Measurements from ENCODE around the gene CERS2.
"Not testable (repeated sequence)": the region's sequence is repeated elsewhere in the genome, so short reads cannot be mapped to it uniquely, and the experiment has no call there.

The CERS2 gene

DNA sequence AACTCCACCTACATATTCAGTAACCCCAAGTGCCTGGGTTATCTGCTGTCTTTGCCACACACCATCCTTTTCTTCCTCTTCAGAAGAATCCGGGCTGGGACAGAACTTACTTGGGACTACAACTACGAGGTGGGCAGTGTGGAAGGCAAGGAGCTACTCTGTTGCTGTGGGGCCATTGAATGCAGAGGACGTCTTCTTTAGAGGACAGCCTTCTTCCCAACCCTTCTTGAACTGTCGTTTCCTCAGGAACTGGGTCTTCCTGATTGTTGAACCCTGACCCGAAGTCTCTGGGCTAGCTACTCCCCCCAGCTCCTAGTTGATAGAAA is 10.5 kb downstream of the CERS2 start:
- H3K27me3 ChIP-seq (ENCODE audit: control insufficient read depth, insufficient read depth, low read length), result no peaks in the 10 kb centered on the region
- no peak overlapping the region for H3K9ac ChIP-seq (ENCODE audit: low read depth, low read length)
- no peak overlapping the region for H3K4me2 ChIP-seq (ENCODE audit: low read length)
- no peaks in the 10 kb centered on the region for H3K9me3 ChIP-seq (replicated peaks; ENCODE audit: low read length)
- no peak overlapping the region for H3K4me3 ChIP-seq (ENCODE audit: low read length)
- no peaks in the 10 kb centered on the region for H3K4me1 ChIP-seq (ENCODE audit: control insufficient read depth, insufficient read depth, low read length)
- H3K36me3 ChIP-seq (ENCODE audit: insufficient read depth, low read length), result peaks cover 85% of the 10 kb centered on the region

DNA sequence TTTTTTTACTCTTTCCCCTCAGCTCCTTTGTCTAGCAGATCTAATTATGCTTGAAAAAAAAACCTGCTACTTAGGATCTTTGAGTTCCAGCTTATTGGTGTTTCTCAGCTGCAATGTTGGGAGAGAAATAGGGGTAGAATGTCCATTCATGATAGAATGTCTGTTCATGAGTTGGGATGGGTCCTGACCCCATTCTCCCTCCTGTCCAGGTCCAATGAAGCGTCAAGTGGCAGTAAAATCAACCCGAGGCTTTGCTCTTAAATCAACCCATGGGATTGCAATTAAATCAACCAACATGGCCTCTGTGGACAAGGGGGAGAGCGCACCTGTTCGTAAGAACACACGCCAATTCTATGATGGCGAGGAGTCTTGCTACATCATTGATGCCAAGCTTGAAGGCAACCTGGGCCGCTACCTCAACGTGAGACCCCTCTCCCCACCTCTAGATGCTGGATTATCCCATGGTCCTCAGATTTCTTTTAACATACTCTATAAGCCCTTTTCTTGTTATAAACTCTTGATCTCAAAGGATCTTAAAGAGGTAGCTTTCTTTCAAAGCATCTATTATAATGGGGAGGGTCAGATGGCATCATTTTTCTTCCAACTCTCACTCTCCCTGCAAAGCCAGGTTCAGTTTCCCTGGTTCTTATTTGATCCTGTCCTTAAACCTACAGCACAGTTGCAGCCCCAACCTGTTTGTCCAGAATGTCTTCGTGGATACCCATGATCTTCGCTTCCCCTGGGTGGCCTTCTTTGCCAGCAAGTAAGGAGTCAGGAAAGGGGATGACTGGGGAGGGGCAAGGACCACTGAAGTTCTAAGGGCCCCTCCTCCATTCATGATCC is 11.1 kb downstream of the CERS2 start:
- no peaks in the 10 kb centered on the region for H3K4me1 ChIP-seq (ENCODE audit: control insufficient read depth, insufficient read depth, low read length)
- no peak overlapping the region for H3K4me3 ChIP-seq (ENCODE audit: low read length)
- no peak overlapping the region for H3K4me2 ChIP-seq (ENCODE audit: low read length)
- H3K9me3 ChIP-seq (replicated peaks; ENCODE audit: low read length), result no peaks in the 10 kb centered on the region
- H3K27me3 ChIP-seq (ENCODE audit: control insufficient read depth, insufficient read depth, low read length), result no peaks in the 10 kb centered on the region
- no peak overlapping the region for H3K9ac ChIP-seq (ENCODE audit: low read depth, low read length)
- peaks cover 85% of the 10 kb centered on the region for H3K36me3 ChIP-seq (ENCODE audit: insufficient read depth, low read length)

DNA sequence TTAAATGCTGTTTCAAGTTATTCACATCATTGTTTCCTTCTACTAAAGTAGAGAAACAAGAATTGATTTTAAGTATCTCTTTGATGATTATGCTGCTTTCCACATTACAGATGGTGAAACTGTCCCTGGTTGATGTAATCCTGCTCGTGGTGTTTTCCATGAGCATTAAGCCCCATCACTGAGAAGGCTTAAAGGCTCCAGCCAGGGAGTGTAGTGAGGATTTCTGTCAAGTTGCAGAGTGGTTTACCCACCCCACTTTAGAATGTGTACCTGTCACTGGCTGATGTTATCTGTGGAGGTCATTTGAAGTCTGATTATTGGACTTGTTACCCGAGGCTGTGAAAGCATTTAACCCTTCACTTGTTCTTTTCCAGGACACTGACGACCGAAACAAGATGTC is 12.9 kb downstream of the CERS2 start:
- no peaks in the 10 kb centered on the region for H3K9me3 ChIP-seq (replicated peaks; ENCODE audit: low read length)
- no peaks in the 10 kb centered on the region for H3K4me1 ChIP-seq (ENCODE audit: control insufficient read depth, insufficient read depth, low read length)
- H3K4me3 ChIP-seq (ENCODE audit: low read length), result no peak overlapping the region
- peaks cover 75% of the 10 kb centered on the region for H3K36me3 ChIP-seq (ENCODE audit: insufficient read depth, low read length)
- no peaks in the 10 kb centered on the region for H3K27me3 ChIP-seq (ENCODE audit: control insufficient read depth, insufficient read depth, low read length)
- H3K4me2 ChIP-seq (ENCODE audit: low read length), result no peak overlapping the region
- no peak overlapping the region for H3K9ac ChIP-seq (ENCODE audit: low read depth, low read length)

DNA sequence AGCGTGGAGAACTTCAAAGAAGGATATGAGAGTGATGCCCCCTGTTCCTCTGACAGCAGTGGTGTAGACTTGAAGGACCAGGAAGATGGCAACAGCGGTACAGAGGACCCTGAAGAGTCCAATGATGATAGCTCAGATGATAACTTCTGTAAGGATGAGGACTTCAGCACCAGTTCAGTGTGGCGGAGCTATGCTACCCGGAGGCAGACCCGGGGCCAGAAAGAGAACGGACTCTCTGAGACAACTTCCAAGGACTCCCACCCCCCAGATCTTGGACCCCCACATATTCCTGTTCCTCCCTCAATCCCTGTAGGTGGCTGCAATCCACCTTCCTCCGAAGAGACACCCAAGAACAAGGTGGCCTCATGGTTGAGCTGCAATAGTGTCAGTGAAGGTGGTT is 14.0 kb downstream of the CERS2 start:
- Histone ChIP-seq H3K27me3 (ENCODE audit: control insufficient read depth, insufficient read depth, low read length) (no peaks in the 10 kb centered on the region), H3K9ac (ENCODE audit: low read depth, low read length) (no peak overlapping the region), H3K4me1 (ENCODE audit: control insufficient read depth, insufficient read depth, low read length) (no peaks in the 10 kb centered on the region), H3K36me3 (ENCODE audit: insufficient read depth, low read length) (peaks cover 67% of the 10 kb centered on the region), H3K9me3 (replicated peaks; ENCODE audit: low read length) (no peaks in the 10 kb centered on the region), H3K4me3 (ENCODE audit: low read length) (no peak overlapping the region), H3K4me2 (ENCODE audit: low read length) (no peak overlapping the region)

DNA sequence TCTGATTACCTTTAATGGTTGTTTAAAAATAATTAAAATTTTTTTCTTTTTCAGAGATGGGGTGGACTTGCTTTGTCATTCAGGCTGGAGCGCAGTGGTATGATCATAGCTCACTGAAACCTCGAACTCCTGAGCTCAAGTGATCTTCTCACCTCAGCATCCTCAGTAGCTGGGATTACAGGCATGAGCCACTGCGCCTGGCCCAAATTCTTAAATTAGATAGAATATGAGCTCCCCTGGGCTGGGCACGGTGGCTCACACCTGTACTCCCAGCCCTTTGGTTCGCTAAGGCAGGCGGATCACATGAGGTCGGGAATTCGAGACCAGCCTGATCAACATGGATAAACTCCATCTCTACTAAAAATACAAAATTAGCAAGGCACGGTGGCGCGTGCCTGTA is 17.0 kb downstream of the CERS2 start:
- no peak overlapping the region for H3K9ac ChIP-seq (ENCODE audit: low read depth, low read length)
- no peaks in the 10 kb centered on the region for H3K27me3 ChIP-seq (ENCODE audit: control insufficient read depth, insufficient read depth, low read length)
- no peaks in the 10 kb centered on the region for H3K4me1 ChIP-seq (ENCODE audit: control insufficient read depth, insufficient read depth, low read length)
- no peaks in the 10 kb centered on the region for H3K9me3 ChIP-seq (replicated peaks; ENCODE audit: low read length)
- peaks cover 43% of the 10 kb centered on the region for H3K36me3 ChIP-seq (ENCODE audit: insufficient read depth, low read length)
- H3K4me2 ChIP-seq (ENCODE audit: low read length), result no peak overlapping the region
- H3K4me3 ChIP-seq (ENCODE audit: low read length), result no peak overlapping the region

DNA sequence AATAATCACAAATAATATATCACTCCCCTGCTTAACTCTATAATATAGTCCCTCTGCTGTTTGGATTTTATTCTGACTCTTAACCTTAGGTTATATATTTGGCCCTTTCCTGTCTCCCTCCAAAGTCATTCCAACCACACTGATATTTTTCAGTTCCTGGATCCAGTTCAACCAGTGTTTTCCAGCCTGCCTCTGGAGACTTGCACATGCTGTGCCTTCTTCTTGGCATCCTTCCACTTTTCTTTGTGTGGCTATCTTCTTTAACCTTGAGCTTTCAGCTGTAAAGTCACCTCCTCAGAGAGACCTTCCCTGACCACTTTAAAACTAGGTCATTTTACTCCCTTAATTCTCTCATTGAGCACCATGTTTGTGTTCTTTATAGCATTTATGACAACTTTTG is 19.4 kb downstream of the CERS2 start:
- no peaks in the 10 kb centered on the region for H3K4me1 ChIP-seq (ENCODE audit: control insufficient read depth, insufficient read depth, low read length)
- H3K9me3 ChIP-seq (replicated peaks; ENCODE audit: low read length), result no peaks in the 10 kb centered on the region
- H3K9ac ChIP-seq (ENCODE audit: low read depth, low read length), result no peak overlapping the region
- H3K4me3 ChIP-seq (ENCODE audit: low read length), result no peak overlapping the region
- H3K36me3 ChIP-seq (ENCODE audit: insufficient read depth, low read length), result peaks cover 44% of the 10 kb centered on the region
- H3K4me2 ChIP-seq (ENCODE audit: low read length), result no peak overlapping the region
- no peaks in the 10 kb centered on the region for H3K27me3 ChIP-seq (ENCODE audit: control insufficient read depth, insufficient read depth, low read length)

DNA sequence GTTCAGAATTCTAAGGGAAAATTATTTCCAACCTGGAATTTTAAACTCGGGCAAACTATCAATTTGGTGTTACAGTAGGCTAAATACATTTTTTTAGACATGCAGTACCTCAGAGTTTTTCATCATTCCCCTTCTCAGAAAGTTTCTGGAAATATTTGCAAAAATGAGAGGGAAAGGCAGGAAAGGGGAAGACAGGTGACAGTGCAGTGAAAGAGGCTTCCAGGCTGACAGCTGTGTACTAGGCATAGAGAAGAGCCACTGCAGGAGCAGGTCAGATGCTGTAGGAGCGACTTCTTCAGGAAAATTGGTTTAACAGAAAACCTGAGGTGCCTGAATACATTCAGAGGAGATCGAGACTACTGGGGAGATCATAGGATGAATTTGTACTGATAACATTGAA is 19.9 kb downstream of the CERS2 start:
- Histone ChIP-seq H3K9me3 (replicated peaks; ENCODE audit: low read length) (no peaks in the 10 kb centered on the region), H3K27me3 (ENCODE audit: control insufficient read depth, insufficient read depth, low read length) (no peaks in the 10 kb centered on the region), H3K4me3 (ENCODE audit: low read length) (no peak overlapping the region), H3K36me3 (ENCODE audit: insufficient read depth, low read length) (peaks cover 47% of the 10 kb centered on the region), H3K4me1 (ENCODE audit: control insufficient read depth, insufficient read depth, low read length) (no peaks in the 10 kb centered on the region), H3K4me2 (ENCODE audit: low read length) (no peak overlapping the region), H3K9ac (ENCODE audit: low read depth, low read length) (no peak overlapping the region)

DNA sequence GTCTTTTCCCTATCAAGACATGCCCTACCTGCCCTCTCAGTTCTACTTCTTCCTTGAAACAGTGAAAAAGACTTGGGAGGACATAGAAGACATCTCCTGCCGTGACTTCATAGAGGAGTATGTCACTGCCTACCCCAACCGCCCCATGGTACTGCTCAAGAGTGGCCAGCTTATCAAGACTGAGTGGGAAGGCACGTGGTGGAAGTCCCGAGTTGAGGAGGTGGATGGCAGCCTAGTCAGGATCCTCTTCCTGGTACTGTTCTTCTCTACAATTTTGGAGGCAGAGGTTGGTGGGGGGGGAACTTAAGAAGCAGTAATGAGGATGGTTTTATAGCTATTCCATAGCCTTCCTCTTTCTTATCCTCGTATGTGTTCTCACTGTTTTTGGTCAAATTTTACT is 29.8 kb downstream of the CERS2 start:
- H3K27me3 ChIP-seq (ENCODE audit: control insufficient read depth, insufficient read depth, low read length), result no peaks in the 10 kb centered on the region
- no peaks in the 10 kb centered on the region for H3K4me1 ChIP-seq (ENCODE audit: control insufficient read depth, insufficient read depth, low read length)
- peaks cover 69% of the 10 kb centered on the region for H3K36me3 ChIP-seq (ENCODE audit: insufficient read depth, low read length)
- no peak overlapping the region for H3K4me2 ChIP-seq (ENCODE audit: low read length)
- no peaks in the 10 kb centered on the region for H3K9me3 ChIP-seq (replicated peaks; ENCODE audit: low read length)
- H3K9ac ChIP-seq (ENCODE audit: low read depth, low read length), result no peak overlapping the region
- H3K4me3 ChIP-seq (ENCODE audit: low read length), result no peak overlapping the region

DNA sequence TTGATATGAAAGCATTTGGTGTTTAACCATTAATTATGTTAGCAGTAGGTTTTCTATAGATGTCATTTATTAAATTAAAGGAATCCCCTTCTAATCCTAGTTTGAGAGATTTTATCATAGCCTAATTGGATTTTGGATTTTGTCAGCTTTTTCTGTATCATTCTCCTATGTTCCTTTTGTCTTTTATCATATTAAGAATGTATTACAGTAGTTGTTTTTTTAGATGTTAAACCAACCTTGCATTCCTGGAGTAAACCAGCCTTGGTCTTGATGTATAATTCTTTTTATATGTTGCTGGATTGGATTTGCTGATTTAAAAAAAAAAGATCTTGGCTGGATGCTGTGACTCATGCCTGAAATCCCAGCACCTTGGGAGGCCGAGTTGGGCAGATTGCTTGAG is 42.9 kb downstream of the CERS2 start:
- Histone ChIP-seq H3K9ac (ENCODE audit: low read depth, low read length) (no peak overlapping the region), H3K36me3 (ENCODE audit: insufficient read depth, low read length) (peaks cover 53% of the 10 kb centered on the region), H3K9me3 (replicated peaks; ENCODE audit: low read length) (no peaks in the 10 kb centered on the region), H3K4me3 (ENCODE audit: low read length) (no peak overlapping the region), H3K4me1 (ENCODE audit: control insufficient read depth, insufficient read depth, low read length) (peaks cover 7% of the 10 kb centered on the region), H3K27me3 (ENCODE audit: control insufficient read depth, insufficient read depth, low read length) (no peaks in the 10 kb centered on the region), H3K4me2 (ENCODE audit: low read length) (no peak overlapping the region)

DNA sequence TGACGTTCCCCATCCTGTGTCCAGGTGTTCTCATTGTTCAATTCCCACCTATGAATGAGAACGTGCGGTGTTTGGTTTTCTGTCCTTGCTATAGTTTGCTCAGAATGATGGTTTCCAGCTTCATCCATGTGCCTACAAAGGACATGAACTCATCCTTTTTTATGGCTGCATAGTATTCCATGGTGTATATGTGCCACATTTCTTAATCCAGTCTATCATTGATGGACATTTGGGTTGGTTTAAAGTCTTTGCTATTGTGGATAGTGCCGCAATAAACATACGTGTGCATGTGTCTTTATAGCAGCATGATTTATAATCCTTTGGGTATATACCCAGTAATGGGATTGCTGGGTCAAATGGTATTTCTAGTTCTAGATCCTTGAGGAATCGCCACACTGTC is 45.9 kb downstream of the CERS2 start:
- peaks cover 43% of the 10 kb centered on the region for H3K36me3 ChIP-seq (ENCODE audit: insufficient read depth, low read length)
- not testable (repeated sequence) for H3K9ac ChIP-seq (ENCODE audit: low read depth, low read length); H3K4me1 ChIP-seq (ENCODE audit: control insufficient read depth, insufficient read depth, low read length); H3K4me2 ChIP-seq (ENCODE audit: low read length); H3K9me3 ChIP-seq (replicated peaks; ENCODE audit: low read length); H3K27me3 ChIP-seq (ENCODE audit: control insufficient read depth, insufficient read depth, low read length); H3K4me3 ChIP-seq (ENCODE audit: low read length)

DNA sequence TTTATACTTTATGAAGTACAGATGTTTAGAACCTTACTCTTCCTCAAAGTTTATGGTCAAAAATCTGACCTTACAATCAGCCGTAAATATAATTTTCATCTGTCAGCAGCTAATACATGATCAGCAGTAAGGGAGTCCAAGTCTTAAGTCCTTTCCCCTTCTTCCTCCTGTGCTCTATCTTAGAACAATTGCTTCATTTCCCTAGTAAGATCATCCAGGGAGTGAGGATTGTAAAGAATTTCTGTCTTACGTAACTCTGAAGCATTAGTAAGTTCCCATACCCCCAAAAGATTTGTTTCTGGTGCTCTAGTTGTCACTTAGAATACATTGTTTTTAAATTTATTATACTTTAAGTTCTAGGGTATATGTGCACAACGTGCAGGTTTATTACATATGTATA is 46.3 kb downstream of the CERS2 start:
- Histone ChIP-seq H3K36me3 (ENCODE audit: insufficient read depth, low read length) (peaks cover 43% of the 10 kb centered on the region), H3K27me3 (ENCODE audit: control insufficient read depth, insufficient read depth, low read length) (no peaks in the 10 kb centered on the region), H3K4me3 (ENCODE audit: low read length) (no peak overlapping the region), H3K4me2 (ENCODE audit: low read length) (no peak overlapping the region), H3K4me1 (ENCODE audit: control insufficient read depth, insufficient read depth, low read length) (peaks cover 8% of the 10 kb centered on the region), H3K9ac (ENCODE audit: low read depth, low read length) (no peak overlapping the region), H3K9me3 (replicated peaks; ENCODE audit: low read length) (no peaks in the 10 kb centered on the region)

DNA sequence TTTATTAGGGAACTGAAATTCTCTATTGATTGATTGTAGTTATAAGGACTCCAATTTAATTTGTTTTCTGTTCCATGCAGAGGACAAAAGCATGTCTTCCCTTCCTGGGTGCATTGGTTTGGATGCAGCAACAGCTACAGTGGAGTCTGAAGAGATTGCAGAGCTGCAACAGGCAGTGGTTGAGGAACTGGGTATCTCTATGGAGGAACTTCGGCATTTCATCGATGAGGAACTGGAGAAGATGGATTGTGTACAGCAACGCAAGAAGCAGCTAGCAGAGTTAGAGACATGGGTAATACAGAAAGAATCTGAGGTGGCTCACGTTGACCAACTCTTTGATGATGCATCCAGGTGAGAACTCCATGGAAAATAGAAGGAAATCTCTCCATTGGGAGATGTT is 47.0 kb downstream of the CERS2 start:
- Histone ChIP-seq H3K36me3 (ENCODE audit: insufficient read depth, low read length) (peaks cover 37% of the 10 kb centered on the region), H3K27me3 (ENCODE audit: control insufficient read depth, insufficient read depth, low read length) (no peaks in the 10 kb centered on the region), H3K4me3 (ENCODE audit: low read length) (no peak overlapping the region), H3K4me2 (ENCODE audit: low read length) (peak overlapping the region; percentile 76), H3K9ac (ENCODE audit: low read depth, low read length) (no peak overlapping the region), H3K4me1 (ENCODE audit: control insufficient read depth, insufficient read depth, low read length) (peaks cover 12% of the 10 kb centered on the region), H3K9me3 (replicated peaks; ENCODE audit: low read length) (no peaks in the 10 kb centered on the region)
